ENCODE data around the gene TCF7. TPM values are rescaled to one million over a fixed set of nuclear protein-coding genes. Genes with fewer than 3 reads are reported as not detected.

TCF7 gene
- total RNA-seq, 1 donor from 2014 or later: 0.98 TPM

Small RNAs within 50 kb of the gene (small RNA-seq; reads per million reads assigned to genes)
- gene AC008608.1 (ENCODE audit: low replicate concordance): not detected

Other genes with a start within 250 kb of the TCF7 start
- gene C5orf15, start 146.1 kb upstream of the TCF7 start, total RNA-seq: 31.2 TPM
- 136 TPM for gene VDAC1, start 109.7 kb upstream of the TCF7 start, total RNA-seq
- 186 TPM for gene SKP1, start 62.3 kb downstream of the TCF7 start, total RNA-seq
- 90.2 TPM for gene PPP2CA, start 111.4 kb downstream of the TCF7 start, total RNA-seq